Panc1 (cell line): ENCODE measurements around the gene RCBTB2.

Experiments
- CTCF ChIP-seq: fragments of 450-650 bp; IDR thresholded peaks from 2 replicates; pipeline ENCODE4 v1.5.1; 2017; ENCODE audit warnings: mild to moderate bottlenecking
- POLR2AphosphoS5 ChIP-seq: IDR thresholded peaks from 2 replicates; pipeline ENCODE4 v1.6.1; 2012; ENCODE audit warnings: mild to moderate bottlenecking, low read depth, low read length, moderate library complexity
- TF ChIP-seq, protein P1 (sequence below), 2 experiments: IDR thresholded peaks; 2 replicates each; pipeline ENCODE4 v1.6.1; 2011 to 2012; ENCODE audit warnings: low read depth in 2 of 2, control low read depth in 1 of 2, low read length in 1 of 2, mild to moderate bottlenecking in 1 of 2, moderate library complexity in 1 of 2; ENCODE audit not compliant: insufficient read depth in 1 of 2

GRCh38 chr13:48575031-48575430, 42.2 kb upstream of the RCBTB2 start:
- no peak for TF ChIP-seq POLR2AphosphoS5
- TF ChIP-seq CTCF, result no peak
- TF ChIP-seq, protein P1, sequence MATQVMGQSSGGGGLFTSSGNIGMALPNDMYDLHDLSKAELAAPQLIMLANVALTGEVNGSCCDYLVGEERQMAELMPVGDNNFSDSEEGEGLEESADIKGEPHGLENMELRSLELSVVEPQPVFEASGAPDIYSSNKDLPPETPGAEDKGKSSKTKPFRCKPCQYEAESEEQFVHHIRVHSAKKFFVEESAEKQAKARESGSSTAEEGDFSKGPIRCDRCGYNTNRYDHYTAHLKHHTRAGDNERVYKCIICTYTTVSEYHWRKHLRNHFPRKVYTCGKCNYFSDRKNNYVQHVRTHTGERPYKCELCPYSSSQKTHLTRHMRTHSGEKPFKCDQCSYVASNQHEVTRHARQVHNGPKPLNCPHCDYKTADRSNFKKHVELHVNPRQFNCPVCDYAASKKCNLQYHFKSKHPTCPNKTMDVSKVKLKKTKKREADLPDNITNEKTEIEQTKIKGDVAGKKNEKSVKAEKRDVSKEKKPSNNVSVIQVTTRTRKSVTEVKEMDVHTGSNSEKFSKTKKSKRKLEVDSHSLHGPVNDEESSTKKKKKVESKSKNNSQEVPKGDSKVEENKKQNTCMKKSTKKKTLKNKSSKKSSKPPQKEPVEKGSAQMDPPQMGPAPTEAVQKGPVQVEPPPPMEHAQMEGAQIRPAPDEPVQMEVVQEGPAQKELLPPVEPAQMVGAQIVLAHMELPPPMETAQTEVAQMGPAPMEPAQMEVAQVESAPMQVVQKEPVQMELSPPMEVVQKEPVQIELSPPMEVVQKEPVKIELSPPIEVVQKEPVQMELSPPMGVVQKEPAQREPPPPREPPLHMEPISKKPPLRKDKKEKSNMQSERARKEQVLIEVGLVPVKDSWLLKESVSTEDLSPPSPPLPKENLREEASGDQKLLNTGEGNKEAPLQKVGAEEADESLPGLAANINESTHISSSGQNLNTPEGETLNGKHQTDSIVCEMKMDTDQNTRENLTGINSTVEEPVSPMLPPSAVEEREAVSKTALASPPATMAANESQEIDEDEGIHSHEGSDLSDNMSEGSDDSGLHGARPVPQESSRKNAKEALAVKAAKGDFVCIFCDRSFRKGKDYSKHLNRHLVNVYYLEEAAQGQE (IDR thresholded peaks at IDR 0.05; ENCODE audit: insufficient read depth in 1 of 2, low read depth in 2 of 2, low read length in 1 of 2), result no peak
